ENCODE results near the gene POU6F2.

DNA sequence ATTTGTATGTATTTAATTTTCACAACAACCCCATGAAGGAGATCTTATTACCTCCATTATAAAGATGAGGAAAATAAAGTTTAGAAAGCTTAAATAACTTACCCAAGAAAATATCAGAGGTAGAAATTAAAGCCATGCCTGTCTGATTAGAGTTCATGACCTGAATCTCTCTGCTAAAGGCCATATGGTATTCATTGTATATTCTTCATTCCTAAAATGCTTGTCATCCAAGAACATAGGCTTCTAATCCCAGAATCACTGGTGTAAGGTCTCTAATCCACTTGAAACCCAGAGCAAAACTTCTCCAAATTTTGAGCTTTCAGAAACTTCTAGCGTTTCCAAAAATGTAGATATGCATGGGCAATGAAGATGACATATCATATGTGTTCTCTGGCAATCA is 516.2 kb downstream of the POU6F2 start:
- TF ChIP-seq CTCF (conservative IDR thresholded peaks at IDR 0.05; ENCODE audit: low read length) (no peak), EZH2phosphoT487 (IDR thresholded peaks at IDR 0.05; ENCODE audit: borderline replicate concordance) (no peak)

Measured in Loucy (cell line).